Measurements from ENCODE around the gene SF3A2.

DNA sequence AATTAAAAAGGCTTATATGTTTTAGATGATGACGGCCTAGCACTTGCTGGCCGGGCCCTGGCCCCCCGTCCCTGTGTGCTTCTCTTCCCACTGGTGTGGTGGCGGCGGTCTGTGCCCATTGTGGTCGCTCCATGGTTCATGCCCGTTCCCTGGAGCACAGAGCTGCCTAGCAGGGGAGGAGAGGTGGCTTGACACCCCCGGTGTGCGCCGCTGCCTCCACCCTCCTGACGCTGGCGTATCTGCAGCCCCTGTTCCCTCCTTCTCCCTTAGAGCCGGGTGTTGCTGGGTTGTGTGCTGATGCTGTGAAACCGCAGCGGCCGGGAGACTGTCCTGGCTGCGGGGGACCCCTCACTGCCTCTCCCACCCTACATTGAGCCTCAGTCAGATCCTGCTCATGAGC, 43.8 kb upstream of the SF3A2 start:
- TF ChIP-seq, protein P1, sequence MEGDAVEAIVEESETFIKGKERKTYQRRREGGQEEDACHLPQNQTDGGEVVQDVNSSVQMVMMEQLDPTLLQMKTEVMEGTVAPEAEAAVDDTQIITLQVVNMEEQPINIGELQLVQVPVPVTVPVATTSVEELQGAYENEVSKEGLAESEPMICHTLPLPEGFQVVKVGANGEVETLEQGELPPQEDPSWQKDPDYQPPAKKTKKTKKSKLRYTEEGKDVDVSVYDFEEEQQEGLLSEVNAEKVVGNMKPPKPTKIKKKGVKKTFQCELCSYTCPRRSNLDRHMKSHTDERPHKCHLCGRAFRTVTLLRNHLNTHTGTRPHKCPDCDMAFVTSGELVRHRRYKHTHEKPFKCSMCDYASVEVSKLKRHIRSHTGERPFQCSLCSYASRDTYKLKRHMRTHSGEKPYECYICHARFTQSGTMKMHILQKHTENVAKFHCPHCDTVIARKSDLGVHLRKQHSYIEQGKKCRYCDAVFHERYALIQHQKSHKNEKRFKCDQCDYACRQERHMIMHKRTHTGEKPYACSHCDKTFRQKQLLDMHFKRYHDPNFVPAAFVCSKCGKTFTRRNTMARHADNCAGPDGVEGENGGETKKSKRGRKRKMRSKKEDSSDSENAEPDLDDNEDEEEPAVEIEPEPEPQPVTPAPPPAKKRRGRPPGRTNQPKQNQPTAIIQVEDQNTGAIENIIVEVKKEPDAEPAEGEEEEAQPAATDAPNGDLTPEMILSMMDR (IDR thresholded peaks at IDR 0.05): no peak
- TF ChIP-seq EZH2 (IDR thresholded peaks at IDR 0.05): no peak
- no peak for TF ChIP-seq EZH2phosphoT487 (IDR thresholded peaks at IDR 0.05)
